Loucy (cell line): ENCODE measurements around the gene BCL11B.

Experiments used
- H2AFZ ChIP-seq: fragments of 200-600 bp; sonication (generic); 2 replicates; pipeline ENCODE4 v1.6.0; 2016; ENCODE audit warnings: antibody characterized with exemption, mild to moderate bottlenecking, low read length, moderate library complexity
- H3F3A ChIP-seq: fragments of 200-600 bp; 2 replicates; pipeline ENCODE4 v1.6.0; 2016; ENCODE audit warnings: antibody characterized with exemption, low read depth, mild to moderate bottlenecking
- H3K27me3 ChIP-seq: fragments of 200-600 bp; sonication (generic); 2 replicates; pipeline ENCODE4 v1.6.1; 2014; ENCODE audit warnings: low read length, mild to moderate bottlenecking; ENCODE audit not compliant: insufficient read depth, poor library complexity, severe bottlenecking
- H3K36me3 ChIP-seq: fragments of 200-600 bp; sonication (generic); 2 replicates; pipeline ENCODE4 v1.6.1; 2016; ENCODE audit warnings: low read length; ENCODE audit not compliant: insufficient read depth
- H3K4me1 ChIP-seq: fragments of 200-600 bp; sonication (generic); 2 replicates; pipeline ENCODE4 v1.5.1; 2014; ENCODE audit warnings: low read length, mild to moderate bottlenecking; ENCODE audit not compliant: insufficient read depth, poor library complexity, severe bottlenecking
- H3K4me2 ChIP-seq: fragments of 200-600 bp; sonication (generic); 2 replicates; pipeline ENCODE4 v1.6.0; 2014; ENCODE audit warnings: antibody characterized with exemption, low read length, low read depth, mild to moderate bottlenecking; ENCODE audit not compliant: poor library complexity, severe bottlenecking
- H3K4me3 ChIP-seq: fragments of 200-600 bp; sonication (generic); 2 replicates; pipeline ENCODE4 v1.5.1; 2014; ENCODE audit warnings: low read length, mild to moderate bottlenecking, mixed read lengths; ENCODE audit not compliant: poor library complexity, severe bottlenecking
- H3K79me2 ChIP-seq: fragments of 200-600 bp; sonication (generic); 2 replicates; pipeline ENCODE4 v1.6.1; 2014; ENCODE audit warnings: low read length; ENCODE audit not compliant: insufficient read depth
- H3K9ac ChIP-seq: fragments of 200-600 bp; sonication (generic); 2 replicates; pipeline ENCODE4 v1.6.0; 2014; ENCODE audit warnings: mild to moderate bottlenecking, low read depth, low read length, moderate library complexity; ENCODE audit not compliant: poor library complexity, severe bottlenecking
- H3K9me2 ChIP-seq: fragments of 200-600 bp; sonication (generic); replicated peaks from 2 replicates; pipeline ENCODE4 v1.6.1; 2016; ENCODE audit warnings: low read depth, low read length, mixed read lengths
- H3K9me3 ChIP-seq: fragments of 200-600 bp; sonication (generic); 2 replicates; pipeline ENCODE4 v1.6.1; 2014; ENCODE audit warnings: mild to moderate bottlenecking, antibody characterized with exemption, low read length, low read depth; ENCODE audit not compliant: insufficient read depth
- H4K20me1 ChIP-seq: fragments of 200-600 bp; sonication (generic); 2 replicates; pipeline ENCODE4 v1.6.0; 2014; ENCODE audit warnings: antibody characterized with exemption, low read length, mild to moderate bottlenecking; ENCODE audit not compliant: insufficient read depth, poor library complexity, severe bottlenecking
- CTCF ChIP-seq: fragments of 200-600 bp; sonication (generic); conservative IDR thresholded peaks from 2 replicates; pipeline ENCODE4 v1.5.1; 2014; ENCODE audit warnings: mild to moderate bottlenecking, antibody characterized with exemption, low read length
- EZH2phosphoT487 ChIP-seq: fragments of 200-600 bp; IDR thresholded peaks from 2 replicates; pipeline ENCODE4 v1.6.1; 2018; ENCODE audit warnings: antibody characterized with exemption, mild to moderate bottlenecking, moderate library complexity, borderline replicate concordance

The BCL11B gene

GRCh38 chr14:99143126-99143525, 128.9 kb downstream of the BCL11B start:
- Histone ChIP-seq H3K4me1 (no peaks in the 10 kb centered on the region), H3K9me3 (no peaks in the 10 kb centered on the region), H3K27me3 (no peaks in the 10 kb centered on the region), H2AFZ (no peak overlapping the region), H4K20me1 (no peaks in the 10 kb centered on the region), H3K4me3 (no peak overlapping the region), H3K9ac (no peak overlapping the region), H3K9me2 (no peaks in the 10 kb centered on the region), H3K36me3 (no peaks in the 10 kb centered on the region), H3K4me2 (no peak overlapping the region), H3F3A (no peaks in the 10 kb centered on the region), H3K79me2 (no peaks in the 10 kb centered on the region)
- TF ChIP-seq EZH2phosphoT487 (no peak), CTCF (no peak)

GRCh38 chr14:99141236-99141635, 130.8 kb downstream of the BCL11B start:
- Histone ChIP-seq H3K79me2 (no peaks in the 10 kb centered on the region), H3K4me2 (no peak overlapping the region), H3K4me1 (no peaks in the 10 kb centered on the region), H2AFZ (no peak overlapping the region), H3K9me3 (no peaks in the 10 kb centered on the region), H3F3A (no peaks in the 10 kb centered on the region), H3K27me3 (no peaks in the 10 kb centered on the region), H3K9me2 (no peaks in the 10 kb centered on the region), H3K9ac (no peak overlapping the region), H3K4me3 (no peak overlapping the region), H4K20me1 (no peaks in the 10 kb centered on the region), H3K36me3 (no peaks in the 10 kb centered on the region)
- TF ChIP-seq CTCF (no peak), EZH2phosphoT487 (no peak)

GRCh38 chr14:99138999-99139865, 132.8 kb downstream of the BCL11B start:
- TF ChIP-seq CTCF (no peak), EZH2phosphoT487 (no peak)
- no peak overlapping the region for H3K4me3 ChIP-seq
- H3K4me1 ChIP-seq: no peaks in the 10 kb centered on the region
- H3K4me2 ChIP-seq: no peak overlapping the region
- no peaks in the 10 kb centered on the region for H3F3A ChIP-seq
- no peaks in the 10 kb centered on the region for H4K20me1 ChIP-seq
- H3K79me2 ChIP-seq: no peaks in the 10 kb centered on the region
- no peaks in the 10 kb centered on the region for H3K36me3 ChIP-seq
- H3K9me2 ChIP-seq: no peaks in the 10 kb centered on the region
- no peaks in the 10 kb centered on the region for H3K9me3 ChIP-seq
- H3K9ac ChIP-seq: no peak overlapping the region
- H3K27me3 ChIP-seq: no peaks in the 10 kb centered on the region
- H2AFZ ChIP-seq: no peak overlapping the region
